HepG2 (cell line): ENCODE results near the gene SLU7. TPM values are rescaled to one million over a fixed set of nuclear protein-coding genes. Genes with fewer than 3 reads are reported as not detected.

Experiments
- ATAC-seq: fragments of 200-7000 bp; cut with Tn5 transposase; 3 replicates; pipeline ENCODE4 v1.9.1; 2020; ENCODE audit warnings: mild to moderate bottlenecking, moderate library complexity
- BruUV-seq: library from RNA; stranded (reverse); fragments of 400-500 nt; replicated peaks from 2 replicates; lab custom pipeline; 2021; lab: Mats Ljungman, UMichigan
- CTCF ChIA-PET: fragments of 300-600 bp; formaldehyde crosslinking; extraction: SDS; loops from one replicate; lab custom pipeline; 2021; ENCODE audit warnings: low total read pairs, inconsistent platforms, low intra/inter-chr PET ratio; lab: Yijun Ruan, JAX
- POLR2A ChIA-PET: fragments of 350-600 bp; sonication (Branson Sonifier 250); formaldehyde crosslinking; loops from one replicate; lab custom pipeline; 2020; ENCODE audit warnings: antibody characterized with exemption, inconsistent platforms; lab: Yijun Ruan, JAX
- DNase-seq: peaks from one replicate; pipeline ENCODE4 v3.0.0-alpha.2; 2015; ENCODE audit warnings: low spot score
- FAIRE-seq: peaks from 3 replicates; lab custom pipeline; 2011; peaks lifted over from hg19 to GRCh38; lab: Jason Lieb, UNC
- H2AFZ ChIP-seq: one replicate; pipeline ENCODE4 v1.6.1; 2011; ENCODE audit warnings: low read length, inconsistent platforms
- H3K27ac ChIP-seq: fragments of 300-600 bp; 3 replicates; pipeline ENCODE4 v1.8.0; 2011; ENCODE audit warnings: mixed run types, mild to moderate bottlenecking, mixed read lengths, low read length, inconsistent platforms; ENCODE audit not compliant: insufficient read depth; ENCODE audit errors: extremely low read length
- H3K27me3 ChIP-seq, 2 experiments: fragments of 200-600 bp in 1 of 2; 2 replicates in 1 of 2; 3 replicates in 1 of 2; pipeline versions ENCODE4 v1.6.0 to v1.8.0; 2011; ENCODE audit warnings: low read length in 2 of 2, mild to moderate bottlenecking in 2 of 2, moderate library complexity in 2 of 2, inconsistent platforms in 1 of 2; ENCODE audit not compliant: insufficient read depth in 2 of 2, control insufficient read depth in 1 of 2
- H3K36me3 ChIP-seq, 2 experiments: fragments of 200-600 bp in 1 of 2; replicated peaks in 1 of 2; 2 replicates in 1 of 2; 3 replicates in 1 of 2; pipeline versions ENCODE4 v1.5.1 to v1.8.0; 2011; ENCODE audit warnings: low read length in 2 of 2, inconsistent platforms in 1 of 2; ENCODE audit not compliant: insufficient read depth in 2 of 2, control insufficient read depth in 1 of 2
- H3K4me1 ChIP-seq: 2 replicates; pipeline ENCODE4 v1.5.1; 2012; ENCODE audit warnings: low read length, inconsistent platforms; ENCODE audit not compliant: insufficient read depth
- H3K4me2 ChIP-seq: 2 replicates; pipeline ENCODE4 v1.6.0; 2011; ENCODE audit warnings: low read depth, low read length, inconsistent platforms
- H3K4me3 ChIP-seq, 3 experiments: fragments of 200-600 bp in 1 of 3; sonication (generic), shearing (Covaris generic) in 1 of 3; replicated peaks in 1 of 3; 2 replicates each; pipeline ENCODE4 v1.5.1; 2011 to 2016; ENCODE audit warnings: low read length in 3 of 3, inconsistent platforms in 2 of 3, low read depth in 2 of 3, mild to moderate bottlenecking in 2 of 3, control low read depth in 1 of 3, mixed read lengths in 1 of 3; ENCODE audit not compliant: insufficient read depth in 1 of 3
- H3K79me2 ChIP-seq: one replicate; pipeline ENCODE4 v1.6.1; 2011; ENCODE audit warnings: low read length, inconsistent platforms; ENCODE audit not compliant: insufficient read depth
- H3K9ac ChIP-seq: 2 replicates; pipeline ENCODE4 v1.6.0; 2011; ENCODE audit warnings: mild to moderate bottlenecking, low read depth, low read length, inconsistent platforms; ENCODE audit not compliant: insufficient read depth
- H3K9me3 ChIP-seq: 2 replicates; pipeline ENCODE4 v1.5.1; 2012; ENCODE audit warnings: mild to moderate bottlenecking, low read length
- H4K20me1 ChIP-seq: 2 replicates; pipeline ENCODE4 v1.6.0; 2011; ENCODE audit warnings: inconsistent platforms, mild to moderate bottlenecking, low read length, moderate library complexity; ENCODE audit not compliant: insufficient read depth
- JDP2 ChIP-seq: sonication (generic); formaldehyde crosslinking; IDR thresholded peaks from 2 replicates; pipeline ENCODE4 v1.8.1; 2022; ENCODE audit warnings: missing genetic modification reagents, borderline replicate concordance
- NFE2L2 ChIP-seq: fragments of 150-350 bp; IDR thresholded peaks from 2 replicates; pipeline ENCODE4 v1.6.1; 2014; ENCODE audit warnings: low read length
- NR2F2 ChIP-seq: IDR thresholded peaks from 2 replicates; pipeline ENCODE4 v1.6.1; 2012; ENCODE audit warnings: low read depth, inconsistent platforms, borderline replicate concordance
- RFX3 ChIP-seq: IDR thresholded peaks from 2 replicates; pipeline ENCODE4 v1.6.1; 2016; ENCODE audit warnings: missing biosample characterization, missing genetic modification reagents
- ZNF292 ChIP-seq: sonication (generic); formaldehyde crosslinking; IDR thresholded peaks from 2 replicates; pipeline ENCODE4 v1.8.1; 2022; ENCODE audit warnings: mild to moderate bottlenecking, low read depth, missing genetic modification reagents, borderline replicate concordance
- WGBS: methylation state at CpG from one replicate; pipeline ENCODE4 v1.1.6; 2017; ENCODE audit warnings: low lambda C conversion rate; 5-methylcytosine and 5-hydroxymethylcytosine counted together
- in situ Hi-C: cut with HindIII; loops from 2 replicates; pipeline ENCODE4 v1.10.0; 2017; ENCODE audit warnings: low pct_unique_long_range_greater_than_20kb; ENCODE audit not compliant: extremely low pct_ligation_motif_present
- intact Hi-C: fragments of 100-400 bp; cut with micrococcal nuclease; formaldehyde crosslinking; loops from one replicate; pipeline ENCODE4 v1.10.0; 2022; ENCODE audit not compliant: unreplicated experiment
- polyA plus RNA-seq, 8 experiments: library from polyadenylated mRNA; depleted of rRNA in 3 of 8; stranded (reverse) in 7 of 8; unstranded in 1 of 8; fragments of >200 nt; fragmentation: Illumina TruSeq in 4 of 8; extraction: Trizol in 4 of 8; gene quantifications; 2 replicates each; pipeline versions ENCODE4 v1.2.1 to v1.2.3, GENCODE V29; 2011 to 2016; ENCODE audit warnings: low read depth in 4 of 8, missing spikeins in 1 of 8, mixed read lengths in 1 of 8; ENCODE audit not compliant: insufficient read depth in 1 of 8
- total RNA-seq, 5 experiments: library from RNA; depleted of rRNA; stranded (reverse); fragments of >200 nt; fragmentation: Illumina TruSeq; extraction: Trizol; gene quantifications; 2 replicates each; pipeline ENCODE4 v1.2.3, GENCODE V29; 2016; ENCODE audit warnings: low read depth in 1 of 5
- TF ChIP-seq, protein P1 (sequence below): sonication (generic); formaldehyde crosslinking; IDR thresholded peaks from 2 replicates; pipeline ENCODE4 v1.5.1; 2020; ENCODE audit warnings: mild to moderate bottlenecking, missing genetic modification reagents, moderate library complexity
- TF ChIP-seq, protein P2 (sequence below): IDR thresholded peaks from 2 replicates; pipeline ENCODE4 v1.6.1; 2012; ENCODE audit warnings: inconsistent platforms
- TF ChIP-seq, protein P3 (sequence below): sonication (generic); formaldehyde crosslinking; IDR thresholded peaks from 2 replicates; pipeline ENCODE4 v1.4.0; 2020; ENCODE audit warnings: missing genetic modification reagents

SLU7 gene
- total and polyA plus RNA-seq, 2 of the 13 experiments (the other 11 are each of a cell fraction or from before 2014, with no cell fraction given) = 24.0 to 39.2 TPM

DNA sequence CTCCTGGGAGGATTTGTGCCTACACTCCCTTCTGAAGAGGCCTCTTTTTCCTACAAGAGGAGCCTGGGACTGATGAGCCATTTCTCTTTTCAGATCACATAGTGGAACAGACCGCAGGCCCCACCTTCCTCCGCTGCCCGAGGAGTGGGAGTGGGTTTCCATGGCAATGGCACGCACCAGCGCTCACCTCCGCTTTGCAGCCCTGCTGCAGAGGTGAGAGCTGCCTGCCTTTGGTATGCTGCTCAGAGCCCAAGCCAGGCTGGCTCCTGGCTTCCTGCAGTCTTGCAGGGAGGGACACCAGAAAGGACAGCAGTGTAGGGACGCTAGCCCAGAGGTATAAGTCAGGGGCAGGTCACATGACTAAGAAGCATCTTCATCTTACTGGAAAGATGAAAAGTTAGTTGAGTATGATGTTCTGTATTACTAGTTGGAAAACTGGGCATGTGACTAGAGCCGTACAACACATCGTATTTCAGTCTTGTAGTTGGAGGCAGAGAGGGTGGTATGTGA lies 15.2 kb upstream of the SLU7 start (continued):
- TF ChIP-seq NFE2L2 (no peak), ZNF292 (peak; percentile 77; the same call in 1 of the 2 replicates), RFX3 (peak; percentile 83)

DNA sequence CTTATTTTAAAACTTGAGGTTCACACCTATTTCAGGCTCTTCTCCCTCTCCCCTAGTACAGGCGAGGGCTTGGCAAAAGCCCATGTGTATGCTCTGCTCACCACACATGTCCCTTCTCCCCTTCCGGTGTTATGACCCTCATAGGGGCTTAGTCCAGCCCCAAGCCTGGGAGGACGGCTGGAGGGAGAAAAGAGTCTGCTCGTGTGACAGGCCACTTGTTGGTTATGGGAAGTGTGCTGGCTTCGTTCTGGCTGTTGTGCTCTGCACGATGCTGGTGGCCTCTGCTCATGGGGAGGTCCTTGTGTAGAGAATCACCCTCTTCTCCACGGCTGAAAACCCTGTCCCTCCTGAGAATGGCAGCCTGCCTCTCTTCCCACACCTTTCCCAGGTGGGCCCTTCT lies 13.9 kb upstream of the SLU7 start:
- intact Hi-C loops (no loop called here), in situ Hi-C loops (loop anchor here (10.0 kb wide), 1 partner anchor 362 kb away; no protein-coding TSS in a partner anchor)
- Histone ChIP-seq H3K9ac (no peak overlapping the region), H3K27ac (no peak overlapping the region), H2AFZ (no peak overlapping the region), H3K36me3 (peaks cover 0 to 12% of the 10 kb centered on the region in 2 experiments; a peak in 3 of 5 replicates), H3K79me2 (no peaks in the 10 kb centered on the region), H3K9me3 (no peaks in the 10 kb centered on the region), H3K27me3 (no peaks in the 10 kb centered on the region), H4K20me1 (no peaks in the 10 kb centered on the region), H3K4me2 (peak overlapping the region; percentile 23; the same call in 1 of the 2 replicates), H3K4me1 (peaks cover 33% of the 10 kb centered on the region), H3K4me3 (no peak overlapping the region; a peak in 1 of 6 replicates)
- FAIRE-seq = no peak
- ChIA-PET CTCF (no interaction called here), POLR2A (interaction anchor here (1.1 kb wide), 1 partner anchor 14 kb away, joined by 4 read pairs; the partner anchor contains the start of gene SLU7)
- WGBS = 43% methylated on average over 7 of the region's 7 CpGs
- TF ChIP-seq JDP2 (no peak), NR2F2 (no peak)
- TF ChIP-seq, protein P1, sequence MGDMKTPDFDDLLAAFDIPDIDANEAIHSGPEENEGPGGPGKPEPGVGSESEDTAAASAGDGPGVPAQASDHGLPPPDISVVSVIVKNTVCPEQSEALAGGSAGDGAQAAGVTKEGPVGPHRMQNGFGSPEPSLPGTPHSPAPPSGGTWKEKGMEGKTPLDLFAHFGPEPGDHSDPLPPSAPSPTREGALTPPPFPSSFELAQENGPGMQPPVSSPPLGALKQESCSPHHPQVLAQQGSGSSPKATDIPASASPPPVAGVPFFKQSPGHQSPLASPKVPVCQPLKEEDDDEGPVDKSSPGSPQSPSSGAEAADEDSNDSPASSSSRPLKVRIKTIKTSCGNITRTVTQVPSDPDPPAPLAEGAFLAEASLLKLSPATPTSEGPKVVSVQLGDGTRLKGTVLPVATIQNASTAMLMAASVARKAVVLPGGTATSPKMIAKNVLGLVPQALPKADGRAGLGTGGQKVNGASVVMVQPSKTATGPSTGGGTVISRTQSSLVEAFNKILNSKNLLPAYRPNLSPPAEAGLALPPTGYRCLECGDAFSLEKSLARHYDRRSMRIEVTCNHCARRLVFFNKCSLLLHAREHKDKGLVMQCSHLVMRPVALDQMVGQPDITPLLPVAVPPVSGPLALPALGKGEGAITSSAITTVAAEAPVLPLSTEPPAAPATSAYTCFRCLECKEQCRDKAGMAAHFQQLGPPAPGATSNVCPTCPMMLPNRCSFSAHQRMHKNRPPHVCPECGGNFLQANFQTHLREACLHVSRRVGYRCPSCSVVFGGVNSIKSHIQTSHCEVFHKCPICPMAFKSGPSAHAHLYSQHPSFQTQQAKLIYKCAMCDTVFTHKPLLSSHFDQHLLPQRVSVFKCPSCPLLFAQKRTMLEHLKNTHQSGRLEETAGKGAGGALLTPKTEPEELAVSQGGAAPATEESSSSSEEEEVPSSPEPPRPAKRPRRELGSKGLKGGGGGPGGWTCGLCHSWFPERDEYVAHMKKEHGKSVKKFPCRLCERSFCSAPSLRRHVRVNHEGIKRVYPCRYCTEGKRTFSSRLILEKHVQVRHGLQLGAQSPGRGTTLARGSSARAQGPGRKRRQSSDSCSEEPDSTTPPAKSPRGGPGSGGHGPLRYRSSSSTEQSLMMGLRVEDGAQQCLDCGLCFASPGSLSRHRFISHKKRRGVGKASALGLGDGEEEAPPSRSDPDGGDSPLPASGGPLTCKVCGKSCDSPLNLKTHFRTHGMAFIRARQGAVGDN = 0 out of 2 replicates have a peak, but pooled peaks have one; percentile 21
- TF ChIP-seq, protein P2, sequence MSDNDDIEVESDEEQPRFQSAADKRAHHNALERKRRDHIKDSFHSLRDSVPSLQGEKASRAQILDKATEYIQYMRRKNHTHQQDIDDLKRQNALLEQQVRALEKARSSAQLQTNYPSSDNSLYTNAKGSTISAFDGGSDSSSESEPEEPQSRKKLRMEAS = peak; percentile 23; the same call in 1 of the 2 replicates
- TF ChIP-seq, protein P3, sequence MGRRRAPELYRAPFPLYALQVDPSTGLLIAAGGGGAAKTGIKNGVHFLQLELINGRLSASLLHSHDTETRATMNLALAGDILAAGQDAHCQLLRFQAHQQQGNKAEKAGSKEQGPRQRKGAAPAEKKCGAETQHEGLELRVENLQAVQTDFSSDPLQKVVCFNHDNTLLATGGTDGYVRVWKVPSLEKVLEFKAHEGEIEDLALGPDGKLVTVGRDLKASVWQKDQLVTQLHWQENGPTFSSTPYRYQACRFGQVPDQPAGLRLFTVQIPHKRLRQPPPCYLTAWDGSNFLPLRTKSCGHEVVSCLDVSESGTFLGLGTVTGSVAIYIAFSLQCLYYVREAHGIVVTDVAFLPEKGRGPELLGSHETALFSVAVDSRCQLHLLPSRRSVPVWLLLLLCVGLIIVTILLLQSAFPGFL (CRISPR knock-in tag) = no peak
- no peak for DNase-seq
- ATAC-seq = peak; percentile 10; the same call in 2 of the 3 replicates
- no TSS peak for BruUV-seq
